Measurements from ENCODE around the gene RAD51AP2. TPM values are rescaled to one million over a fixed set of nuclear protein-coding genes. Genes with fewer than 3 reads are reported as not detected.
A peak's percentile ranks its signal among the peaks of the same experiment; 100 is the strongest.

The RAD51AP2 gene
- total and polyA plus RNA-seq, 2 of the 13 experiments (the other 11 are each of a cell fraction or from before 2014, with no cell fraction given): 0.11 to 0.12 TPM

DNA sequence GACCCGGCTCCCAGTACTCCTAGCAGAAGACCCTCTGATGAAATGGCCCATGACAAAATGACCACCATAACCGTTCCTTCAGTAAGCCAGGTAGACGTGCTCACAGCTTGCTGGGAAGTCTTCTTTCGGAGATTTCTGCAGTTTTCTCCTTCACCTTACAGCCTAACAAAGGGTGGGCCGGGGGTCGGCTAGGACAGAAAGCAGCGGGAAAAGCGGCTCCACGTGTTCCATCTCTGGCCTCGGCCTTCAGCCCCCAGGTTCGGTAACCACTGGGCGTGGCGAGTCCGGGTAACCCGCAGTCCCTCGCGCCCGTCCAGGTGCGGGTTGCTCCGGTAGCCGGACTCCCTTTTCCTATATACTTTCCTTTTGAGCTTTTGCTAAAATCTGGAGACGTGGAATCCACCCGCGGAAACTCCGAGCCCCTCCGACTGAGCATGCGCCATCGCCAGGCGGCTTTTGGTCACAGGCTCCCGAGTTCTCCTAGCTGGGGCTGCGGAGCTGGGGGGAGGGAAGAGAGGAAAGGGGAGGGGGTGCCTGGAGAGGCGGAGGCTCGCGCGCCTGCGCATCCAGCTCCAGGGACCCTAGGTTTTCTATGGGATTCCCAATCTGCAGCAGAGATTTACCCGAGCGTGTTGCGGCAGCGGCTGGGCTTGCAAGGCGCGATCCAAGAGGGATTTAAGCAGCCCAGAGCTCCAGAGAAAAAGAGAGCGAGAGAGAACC, 22.0 kb upstream of the RAD51AP2 start, which contains the start of gene VSNL1 (continued):
- TF ChIP-seq, protein P1, sequence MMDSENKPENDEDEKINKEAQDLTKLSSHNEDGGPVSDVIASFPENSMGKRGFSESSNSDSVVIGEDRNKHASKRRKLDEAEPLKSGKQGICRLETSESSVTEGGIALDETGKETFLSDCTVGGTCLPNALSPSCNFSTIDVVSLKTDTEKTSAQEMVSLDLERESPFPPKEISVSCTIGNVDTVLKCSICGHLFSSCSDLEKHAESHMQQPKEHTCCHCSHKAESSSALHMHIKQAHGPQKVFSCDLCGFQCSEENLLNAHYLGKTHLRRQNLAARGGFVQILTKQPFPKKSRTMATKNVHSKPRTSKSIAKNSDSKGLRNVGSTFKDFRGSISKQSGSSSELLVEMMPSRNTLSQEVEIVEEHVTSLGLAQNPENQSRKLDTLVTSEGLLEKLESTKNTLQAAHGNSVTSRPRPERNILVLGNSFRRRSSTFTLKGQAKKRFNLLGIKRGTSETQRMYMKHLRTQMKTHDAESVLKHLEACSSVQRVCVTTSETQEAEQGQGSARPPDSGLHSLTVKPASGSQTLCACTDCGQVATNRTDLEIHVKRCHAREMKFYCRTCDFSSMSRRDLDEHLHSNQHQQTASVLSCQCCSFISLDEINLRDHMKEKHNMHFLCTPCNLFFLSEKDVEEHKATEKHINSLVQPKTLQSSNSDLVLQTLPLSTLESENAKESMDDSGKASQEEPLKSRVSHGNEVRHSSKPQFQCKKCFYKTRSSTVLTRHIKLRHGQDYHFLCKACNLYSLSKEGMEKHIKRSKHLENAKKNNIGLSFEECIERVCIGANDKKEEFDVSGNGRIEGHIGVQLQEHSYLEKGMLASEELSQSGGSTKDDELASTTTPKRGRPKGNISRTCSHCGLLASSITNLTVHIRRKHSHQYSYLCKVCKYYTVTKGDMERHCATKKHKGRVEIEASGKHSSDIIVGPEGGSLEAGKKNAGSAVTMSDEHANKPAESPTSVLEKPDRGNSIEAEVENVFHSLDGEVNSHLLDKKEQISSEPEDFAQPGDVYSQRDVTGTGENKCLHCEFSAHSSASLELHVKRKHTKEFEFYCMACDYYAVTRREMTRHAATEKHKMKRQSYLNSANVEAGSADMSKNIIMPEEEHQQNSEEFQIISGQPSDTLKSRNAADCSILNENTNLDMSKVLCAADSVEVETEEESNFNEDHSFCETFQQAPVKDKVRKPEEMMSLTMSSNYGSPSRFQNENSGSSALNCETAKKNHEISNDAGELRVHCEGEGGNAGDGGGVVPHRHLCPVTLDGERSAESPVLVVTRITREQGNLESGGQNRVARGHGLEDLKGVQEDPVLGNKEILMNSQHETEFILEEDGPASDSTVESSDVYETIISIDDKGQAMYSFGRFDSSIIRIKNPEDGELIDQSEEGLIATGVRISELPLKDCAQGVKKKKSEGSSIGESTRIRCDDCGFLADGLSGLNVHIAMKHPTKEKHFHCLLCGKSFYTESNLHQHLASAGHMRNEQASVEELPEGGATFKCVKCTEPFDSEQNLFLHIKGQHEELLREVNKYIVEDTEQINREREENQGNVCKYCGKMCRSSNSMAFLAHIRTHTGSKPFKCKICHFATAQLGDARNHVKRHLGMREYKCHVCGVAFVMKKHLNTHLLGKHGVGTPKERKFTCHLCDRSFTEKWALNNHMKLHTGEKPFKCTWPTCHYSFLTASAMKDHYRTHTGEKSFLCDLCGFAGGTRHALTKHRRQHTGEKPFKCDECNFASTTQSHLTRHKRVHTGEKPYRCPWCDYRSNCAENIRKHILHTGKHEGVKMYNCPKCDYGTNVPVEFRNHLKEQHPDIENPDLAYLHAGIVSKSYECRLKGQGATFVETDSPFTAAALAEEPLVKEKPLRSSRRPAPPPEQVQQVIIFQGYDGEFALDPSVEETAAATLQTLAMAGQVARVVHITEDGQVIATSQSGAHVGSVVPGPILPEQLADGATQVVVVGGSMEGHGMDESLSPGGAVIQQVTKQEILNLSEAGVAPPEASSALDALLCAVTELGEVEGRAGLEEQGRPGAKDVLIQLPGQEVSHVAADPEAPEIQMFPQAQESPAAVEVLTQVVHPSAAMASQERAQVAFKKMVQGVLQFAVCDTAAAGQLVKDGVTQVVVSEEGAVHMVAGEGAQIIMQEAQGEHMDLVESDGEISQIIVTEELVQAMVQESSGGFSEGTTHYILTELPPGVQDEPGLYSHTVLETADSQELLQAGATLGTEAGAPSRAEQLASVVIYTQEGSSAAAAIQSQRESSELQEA (CRISPR knock-in tag; IDR thresholded peaks at IDR 0.05; ENCODE audit: not compliant biosample characterization): no peak
- TF ChIP-seq, protein P2, sequence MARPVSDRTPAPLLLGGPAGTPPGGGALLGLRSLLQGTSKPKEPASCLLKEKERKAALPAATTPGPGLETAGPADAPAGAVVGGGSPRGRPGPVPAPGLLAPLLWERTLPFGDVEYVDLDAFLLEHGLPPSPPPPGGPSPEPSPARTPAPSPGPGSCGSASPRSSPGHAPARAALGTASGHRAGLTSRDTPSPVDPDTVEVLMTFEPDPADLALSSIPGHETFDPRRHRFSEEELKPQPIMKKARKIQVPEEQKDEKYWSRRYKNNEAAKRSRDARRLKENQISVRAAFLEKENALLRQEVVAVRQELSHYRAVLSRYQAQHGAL (CRISPR knock-in tag; IDR thresholded peaks at IDR 0.05; ENCODE audit: not compliant biosample characterization): no peak
- TF ChIP-seq, protein P3, sequence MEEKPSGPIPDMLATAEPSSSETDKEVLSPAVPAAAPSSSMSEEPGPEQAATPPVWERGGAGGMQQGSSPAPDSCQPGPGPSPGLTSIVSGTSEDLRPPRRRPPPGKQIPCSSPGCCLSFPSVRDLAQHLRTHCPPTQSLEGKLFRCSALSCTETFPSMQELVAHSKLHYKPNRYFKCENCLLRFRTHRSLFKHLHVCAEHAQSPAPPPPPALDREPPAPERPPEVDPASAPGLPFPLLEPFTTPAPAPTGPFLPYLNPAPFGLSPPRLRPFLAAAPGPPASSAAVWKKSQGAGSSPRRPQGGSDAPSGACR (CRISPR knock-in tag; IDR thresholded peaks at IDR 0.05): no peak
- TF ChIP-seq NCOA5 (CRISPR knock-in tag; IDR thresholded peaks at IDR 0.05) (no peak), DNMT3B (CRISPR knock-in tag; conservative IDR thresholded peaks at IDR 0.05) (peak; percentile 62; the same call in 1 of the 2 replicates), ZNF484 (CRISPR knock-in tag; IDR thresholded peaks at IDR 0.05; ENCODE audit: borderline replicate concordance, low read depth) (no peak), SALL2 (CRISPR knock-in tag; IDR thresholded peaks at IDR 0.05) (peak; percentile 80), ZNF672 (CRISPR knock-in tag; IDR thresholded peaks at IDR 0.05) (no peak), THYN1 (CRISPR knock-in tag; IDR thresholded peaks at IDR 0.05; ENCODE audit: borderline replicate concordance, low read depth) (peak; percentile 26; the same call in 1 of the 2 replicates), ZNF251 (CRISPR knock-in tag; IDR thresholded peaks at IDR 0.05) (no peak)
- TF ChIP-seq, protein P4, sequence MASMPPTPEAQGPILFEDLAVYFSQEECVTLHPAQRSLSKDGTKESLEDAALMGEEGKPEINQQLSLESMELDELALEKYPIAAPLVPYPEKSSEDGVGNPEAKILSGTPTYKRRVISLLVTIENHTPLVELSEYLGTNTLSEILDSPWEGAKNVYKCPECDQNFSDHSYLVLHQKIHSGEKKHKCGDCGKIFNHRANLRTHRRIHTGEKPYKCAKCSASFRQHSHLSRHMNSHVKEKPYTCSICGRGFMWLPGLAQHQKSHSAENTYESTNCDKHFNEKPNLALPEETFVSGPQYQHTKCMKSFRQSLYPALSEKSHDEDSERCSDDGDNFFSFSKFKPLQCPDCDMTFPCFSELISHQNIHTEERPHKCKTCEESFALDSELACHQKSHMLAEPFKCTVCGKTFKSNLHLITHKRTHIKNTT (CRISPR knock-in tag; IDR thresholded peaks at IDR 0.05): no peak
- TF ChIP-seq, protein P5, sequence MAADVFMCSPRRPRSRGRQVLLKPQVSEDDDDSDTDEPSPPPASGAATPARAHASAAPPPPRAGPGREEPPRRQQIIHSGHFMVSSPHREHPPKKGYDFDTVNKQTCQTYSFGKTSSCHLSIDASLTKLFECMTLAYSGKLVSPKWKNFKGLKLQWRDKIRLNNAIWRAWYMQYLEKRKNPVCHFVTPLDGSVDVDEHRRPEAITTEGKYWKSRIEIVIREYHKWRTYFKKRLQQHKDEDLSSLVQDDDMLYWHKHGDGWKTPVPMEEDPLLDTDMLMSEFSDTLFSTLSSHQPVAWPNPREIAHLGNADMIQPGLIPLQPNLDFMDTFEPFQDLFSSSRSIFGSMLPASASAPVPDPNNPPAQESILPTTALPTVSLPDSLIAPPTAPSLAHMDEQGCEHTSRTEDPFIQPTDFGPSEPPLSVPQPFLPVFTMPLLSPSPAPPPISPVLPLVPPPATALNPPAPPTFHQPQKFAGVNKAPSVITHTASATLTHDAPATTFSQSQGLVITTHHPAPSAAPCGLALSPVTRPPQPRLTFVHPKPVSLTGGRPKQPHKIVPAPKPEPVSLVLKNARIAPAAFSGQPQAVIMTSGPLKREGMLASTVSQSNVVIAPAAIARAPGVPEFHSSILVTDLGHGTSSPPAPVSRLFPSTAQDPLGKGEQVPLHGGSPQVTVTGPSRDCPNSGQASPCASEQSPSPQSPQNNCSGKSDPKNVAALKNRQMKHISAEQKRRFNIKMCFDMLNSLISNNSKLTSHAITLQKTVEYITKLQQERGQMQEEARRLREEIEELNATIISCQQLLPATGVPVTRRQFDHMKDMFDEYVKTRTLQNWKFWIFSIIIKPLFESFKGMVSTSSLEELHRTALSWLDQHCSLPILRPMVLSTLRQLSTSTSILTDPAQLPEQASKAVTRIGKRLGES (CRISPR knock-in tag; IDR thresholded peaks at IDR 0.05; ENCODE audit: borderline replicate concordance): peak; percentile 68; the same call in 1 of the 2 replicates
- TF ChIP-seq, protein P6, sequence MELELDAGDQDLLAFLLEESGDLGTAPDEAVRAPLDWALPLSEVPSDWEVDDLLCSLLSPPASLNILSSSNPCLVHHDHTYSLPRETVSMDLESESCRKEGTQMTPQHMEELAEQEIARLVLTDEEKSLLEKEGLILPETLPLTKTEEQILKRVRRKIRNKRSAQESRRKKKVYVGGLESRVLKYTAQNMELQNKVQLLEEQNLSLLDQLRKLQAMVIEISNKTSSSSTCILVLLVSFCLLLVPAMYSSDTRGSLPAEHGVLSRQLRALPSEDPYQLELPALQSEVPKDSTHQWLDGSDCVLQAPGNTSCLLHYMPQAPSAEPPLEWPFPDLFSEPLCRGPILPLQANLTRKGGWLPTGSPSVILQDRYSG (CRISPR knock-in tag; IDR thresholded peaks at IDR 0.05): peak; percentile 94

All from HepG2 (cell line).